ENCODE measurements around the gene CNPY4.

DNA sequence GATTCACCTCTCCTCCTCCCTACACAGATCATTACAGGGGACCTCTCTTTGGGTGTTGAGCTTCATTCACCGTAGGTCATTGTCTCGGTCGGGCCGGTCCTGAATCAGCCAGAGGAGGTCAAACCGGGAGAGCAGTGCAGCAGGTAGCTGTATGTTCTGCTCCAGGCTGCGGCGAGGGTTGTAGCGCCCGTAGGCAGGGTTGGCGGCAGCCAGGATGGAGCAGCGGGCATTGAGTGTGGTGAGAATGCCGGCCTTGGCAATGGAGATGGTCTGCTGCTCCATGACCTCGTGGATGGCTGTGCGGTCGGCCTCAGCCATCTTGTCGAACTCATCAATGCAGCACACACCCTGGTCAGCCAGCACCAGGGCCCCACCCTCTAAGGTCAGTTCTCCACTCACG, 23.7 kb upstream of the CNPY4 start:
- TF ChIP-seq POLR2A (IDR thresholded peaks at IDR 0.05): no peak
- TF ChIP-seq CTCF (IDR thresholded peaks at IDR 0.05): no peak
